NCI-H82 treated with DMSO at 0.1 percent for 48 hours (cell line): ENCODE results near the gene RPS14.
"Not testable (repeated sequence)": the region's sequence is repeated elsewhere in the genome, so short reads cannot be mapped to it uniquely, and the experiment has no call there.

Source experiments
- DNase-seq: peaks from one replicate; lab custom pipeline; 2025; ENCODE audit not compliant: unreplicated experiment; lab: John Stamatoyannopoulos, UW

Gene RPS14

DNA sequence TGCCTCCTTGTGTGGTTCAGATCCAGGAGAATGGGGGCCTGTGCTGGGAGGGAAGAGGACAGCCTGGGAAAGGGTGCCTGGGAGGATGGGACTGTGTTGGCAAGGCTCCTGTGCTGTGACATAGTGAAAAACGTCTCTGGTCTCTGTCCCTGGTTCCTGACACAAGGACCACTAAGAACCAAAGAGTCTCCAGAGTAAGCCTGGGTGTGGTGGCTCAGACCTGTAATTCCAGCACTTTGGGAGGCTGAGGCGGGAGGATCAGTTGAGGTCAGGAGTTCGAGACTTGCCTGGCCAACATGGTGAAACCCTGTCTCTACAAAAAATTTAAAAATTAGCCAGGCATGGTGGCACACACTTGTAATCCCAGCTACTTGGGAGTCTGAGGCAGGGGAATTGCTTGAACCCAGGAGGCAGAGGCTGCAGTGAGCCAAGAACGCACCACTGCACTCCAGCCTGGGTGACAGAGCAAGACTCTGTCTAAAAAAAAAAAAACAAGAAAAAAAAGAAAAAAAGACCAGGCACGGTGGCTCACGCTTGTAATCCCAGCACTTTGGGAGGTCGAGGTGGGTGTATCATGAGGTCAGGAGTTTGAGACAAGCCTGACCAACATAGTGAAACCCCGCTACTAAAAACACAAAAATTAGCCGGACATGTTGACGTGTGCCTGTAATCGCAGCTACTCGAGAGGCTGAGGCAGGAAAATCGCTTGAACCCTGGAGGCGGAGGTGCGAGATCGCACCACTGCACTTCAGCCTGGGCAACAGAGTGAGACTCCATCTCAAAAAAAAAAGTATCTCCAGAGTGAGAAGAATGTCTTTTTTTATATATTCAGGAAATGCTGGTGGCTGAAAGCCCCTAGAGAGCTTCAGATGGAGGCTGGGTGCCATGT, 35.4 kb downstream of the RPS14 start:
- not testable (repeated sequence) for DNase-seq

DNA sequence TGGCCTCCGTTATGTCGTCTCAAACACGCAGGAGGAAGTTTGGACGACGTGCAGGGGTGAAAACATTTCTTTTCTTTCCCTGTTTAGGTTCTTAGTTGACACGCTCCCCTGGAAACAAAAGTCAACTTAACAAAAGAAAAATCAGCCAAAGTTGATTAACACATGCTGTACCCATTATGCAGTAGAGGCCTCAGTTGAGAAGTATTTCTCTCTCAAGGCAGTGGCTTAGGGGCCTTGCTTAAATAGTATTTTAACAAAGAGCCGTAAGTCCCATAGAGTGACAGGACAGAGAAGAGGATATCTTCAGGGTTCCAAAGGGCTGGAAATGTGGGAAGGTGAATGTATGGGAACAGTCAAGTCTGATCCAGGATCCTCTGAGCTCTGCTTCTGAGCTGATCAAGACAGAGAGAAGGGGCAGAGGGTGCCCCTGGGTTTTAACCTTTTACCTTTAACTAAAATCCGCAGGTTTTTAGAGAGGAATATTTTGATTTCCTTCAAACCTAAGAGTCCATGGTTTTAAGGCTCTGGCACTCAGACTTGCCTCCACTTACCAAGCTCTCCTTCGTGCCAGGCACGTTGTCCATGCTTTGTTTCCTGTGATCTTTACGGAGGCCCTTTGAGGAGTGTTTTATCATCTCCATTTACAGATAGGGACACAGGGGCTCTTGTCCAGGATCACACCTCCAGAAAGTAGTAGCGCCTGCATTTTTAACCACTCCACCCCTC, 36.2 kb downstream of the RPS14 start:
- no peak for DNase-seq

DNA sequence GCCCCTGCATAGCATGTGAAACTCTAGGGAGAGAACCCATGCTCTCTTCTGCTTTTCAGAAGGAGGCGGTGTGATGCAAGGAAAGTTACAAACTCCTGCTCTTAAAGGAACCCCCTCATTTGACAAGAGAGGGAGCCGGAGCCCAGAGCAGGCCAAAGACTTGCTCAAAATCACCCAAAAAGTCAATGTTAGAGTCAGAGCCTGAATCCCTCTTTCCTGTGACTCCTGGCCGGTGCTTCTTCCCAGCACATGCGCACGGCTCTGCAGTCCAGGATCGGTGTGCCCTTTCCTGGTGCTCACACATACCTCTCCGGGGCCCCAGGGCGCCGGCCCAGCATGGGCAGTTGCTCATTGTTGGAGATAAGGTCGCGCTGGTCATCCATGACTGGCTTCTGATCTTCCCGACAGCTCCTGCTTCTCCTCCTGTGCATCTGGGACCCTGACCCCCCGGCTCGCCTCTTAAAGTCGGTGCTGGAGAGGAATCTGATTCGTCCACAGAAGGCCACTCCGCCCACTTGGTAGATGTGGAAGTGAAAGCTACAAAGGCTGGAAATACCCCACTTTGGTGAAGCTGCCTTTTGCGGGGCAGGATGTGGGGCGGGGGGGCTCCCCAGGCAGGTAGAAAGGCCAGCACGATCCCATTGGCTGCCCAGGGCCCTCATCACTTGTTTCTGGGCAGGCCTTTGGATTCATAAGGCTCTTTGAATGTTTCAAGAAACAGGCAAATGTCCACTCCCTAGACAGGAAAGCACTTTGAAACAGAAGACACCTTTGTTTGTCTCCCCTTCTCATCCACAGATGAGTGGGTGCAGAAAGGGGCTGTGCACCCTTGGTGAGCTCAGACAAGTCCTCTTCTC, 37.0 kb downstream of the RPS14 start, which contains the start of gene CD74:
TSS of gene CD74 (minus strand) at position 592 of the 857 bp plus-strand sequence. CDS start at position 431, 161 bp downstream.
- no peak for DNase-seq

DNA sequence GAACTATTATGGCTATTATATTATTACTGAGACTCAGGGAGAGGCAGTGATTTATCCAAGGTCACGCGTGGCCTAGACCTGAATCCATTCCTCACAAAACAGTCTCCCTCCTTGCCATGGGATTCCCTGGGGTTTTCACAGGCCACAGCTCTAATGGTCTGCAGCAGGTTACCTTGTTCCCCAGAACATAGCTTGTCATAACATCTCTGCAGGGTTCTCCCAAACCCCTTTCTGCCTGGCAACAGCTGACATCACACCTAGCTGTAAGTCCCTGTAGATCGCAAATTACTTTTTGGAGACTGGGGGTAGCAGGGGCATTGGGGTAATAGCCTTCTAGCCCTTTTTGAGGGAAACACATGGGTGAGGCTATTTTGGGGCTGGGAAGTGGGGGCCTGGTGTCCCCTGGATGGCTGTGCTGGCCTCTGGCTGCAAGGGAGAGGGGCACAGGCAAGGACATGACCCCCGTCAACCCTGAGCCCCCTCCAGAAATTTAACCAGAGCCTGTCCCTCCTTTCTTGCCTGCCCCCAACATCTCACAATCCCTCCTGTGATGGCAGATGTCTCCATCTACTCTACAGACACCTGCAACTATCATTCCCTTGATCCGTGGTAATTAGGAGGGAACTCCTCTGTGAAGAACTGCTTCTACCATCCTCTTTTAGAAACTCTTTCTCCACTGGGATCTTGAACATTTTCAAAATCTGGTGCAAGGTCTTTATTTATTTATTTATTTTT, 38.1 kb downstream of the RPS14 start:
- no peak for DNase-seq

DNA sequence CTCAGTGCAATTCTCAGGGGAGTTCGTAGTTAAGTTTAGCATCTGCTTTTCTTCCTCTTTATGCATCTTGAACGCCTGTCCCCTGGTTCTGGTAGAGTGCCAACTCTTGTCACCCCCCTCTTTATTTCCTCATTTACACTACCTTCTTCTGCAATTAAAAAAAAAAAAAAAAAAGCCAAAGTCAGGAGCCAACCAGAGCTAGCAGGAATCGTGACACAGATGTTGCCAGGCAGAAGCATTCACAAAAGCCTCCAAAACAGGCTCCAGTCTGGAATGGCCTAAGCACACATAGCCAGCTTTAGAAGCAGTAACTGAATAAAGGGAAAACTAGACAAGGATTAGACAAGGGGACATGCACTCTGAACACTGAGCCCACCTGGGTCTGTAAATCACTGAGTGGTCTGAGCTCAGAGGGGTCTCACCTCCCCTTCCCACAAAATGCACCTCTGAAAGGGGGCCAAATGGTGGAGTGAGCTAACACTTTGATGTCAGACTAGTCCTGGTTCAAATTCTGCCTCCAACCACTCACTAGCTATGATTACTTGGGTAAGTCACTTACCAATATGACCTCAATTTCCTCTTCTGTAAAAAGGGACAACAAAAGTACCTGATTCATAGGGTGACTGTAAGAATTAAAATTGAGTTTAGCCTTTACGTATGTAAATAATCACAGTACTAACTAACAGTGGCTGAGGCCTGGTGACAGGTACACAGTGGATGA, 38.9 kb downstream of the RPS14 start:
- peak; percentile 36 for DNase-seq

DNA sequence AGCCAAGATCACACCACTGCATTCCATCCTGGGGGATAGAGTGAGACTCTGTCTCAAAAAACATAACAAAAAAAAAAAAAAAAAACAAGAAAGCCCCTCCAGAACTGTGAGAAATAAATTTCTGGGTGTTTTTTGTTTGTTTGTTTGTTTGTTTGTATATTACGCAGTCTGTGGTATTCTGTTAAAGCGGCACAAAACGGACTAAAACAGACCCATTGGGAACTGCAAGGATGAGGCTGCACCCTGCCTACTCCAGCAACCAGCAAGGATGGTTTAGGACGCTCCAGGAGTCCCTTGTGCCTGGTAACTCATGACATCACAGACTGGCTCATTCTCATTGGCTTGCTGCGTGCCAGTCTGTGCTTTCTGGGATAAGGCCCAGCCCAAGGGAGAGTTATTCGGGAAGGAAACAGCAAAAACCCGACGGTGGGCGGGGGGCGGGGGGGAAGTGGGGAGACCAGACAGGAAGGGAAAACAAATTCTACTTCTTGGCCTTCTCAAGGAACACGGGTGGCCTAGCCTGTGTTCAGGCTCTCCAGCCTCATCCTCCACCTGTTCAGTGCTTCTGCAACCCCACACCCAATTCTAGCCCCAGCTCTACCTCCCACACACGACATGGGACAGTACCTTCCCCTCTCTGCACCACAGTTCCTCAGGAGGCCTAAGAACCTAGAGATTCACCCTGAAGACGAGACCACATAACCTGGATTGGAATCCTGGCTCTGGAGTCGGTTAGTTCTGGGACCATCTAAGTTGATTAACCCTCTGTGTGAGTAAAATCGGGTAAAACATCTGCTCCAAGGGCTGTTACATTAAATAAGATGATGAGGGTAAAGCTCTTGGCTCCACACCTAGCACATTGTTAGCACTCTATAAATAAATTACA, 39.7 kb downstream of the RPS14 start:
- peak; percentile 56 for DNase-seq

DNA sequence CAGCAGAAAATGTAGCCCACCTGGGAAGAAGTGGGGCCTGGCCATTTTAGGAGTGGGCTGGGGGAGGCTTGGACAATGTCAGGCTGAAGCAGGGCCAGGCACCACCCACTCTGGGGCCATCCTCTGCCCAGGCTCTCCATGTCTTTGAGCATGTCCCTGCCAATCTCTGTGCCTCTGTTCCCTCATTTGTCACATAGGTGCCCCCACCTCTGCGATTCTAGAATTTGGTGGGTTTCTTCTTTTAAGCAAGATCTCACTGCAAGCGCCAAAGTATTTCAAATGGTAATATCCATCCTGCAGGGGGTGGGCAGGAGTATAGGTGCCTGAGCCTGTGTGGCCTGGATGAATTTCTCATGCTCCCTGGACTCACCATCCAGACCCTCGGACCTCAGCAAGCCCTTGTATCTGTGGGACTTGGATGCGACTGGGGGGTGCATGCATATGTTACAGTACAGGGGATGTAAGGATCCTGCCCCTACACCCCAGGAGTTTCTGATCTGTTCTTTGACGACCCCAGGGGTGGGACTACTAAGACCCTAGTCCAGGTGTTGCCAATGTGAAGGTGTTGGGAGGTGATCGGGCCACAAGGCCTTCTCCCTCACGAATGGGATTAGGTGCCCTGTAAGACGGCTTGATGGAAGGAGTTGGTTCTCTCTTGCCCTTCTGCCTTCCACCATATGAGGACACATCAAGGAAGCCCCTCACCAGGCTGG, 41.2 kb downstream of the RPS14 start:
- DNase-seq, result no peak

DNA sequence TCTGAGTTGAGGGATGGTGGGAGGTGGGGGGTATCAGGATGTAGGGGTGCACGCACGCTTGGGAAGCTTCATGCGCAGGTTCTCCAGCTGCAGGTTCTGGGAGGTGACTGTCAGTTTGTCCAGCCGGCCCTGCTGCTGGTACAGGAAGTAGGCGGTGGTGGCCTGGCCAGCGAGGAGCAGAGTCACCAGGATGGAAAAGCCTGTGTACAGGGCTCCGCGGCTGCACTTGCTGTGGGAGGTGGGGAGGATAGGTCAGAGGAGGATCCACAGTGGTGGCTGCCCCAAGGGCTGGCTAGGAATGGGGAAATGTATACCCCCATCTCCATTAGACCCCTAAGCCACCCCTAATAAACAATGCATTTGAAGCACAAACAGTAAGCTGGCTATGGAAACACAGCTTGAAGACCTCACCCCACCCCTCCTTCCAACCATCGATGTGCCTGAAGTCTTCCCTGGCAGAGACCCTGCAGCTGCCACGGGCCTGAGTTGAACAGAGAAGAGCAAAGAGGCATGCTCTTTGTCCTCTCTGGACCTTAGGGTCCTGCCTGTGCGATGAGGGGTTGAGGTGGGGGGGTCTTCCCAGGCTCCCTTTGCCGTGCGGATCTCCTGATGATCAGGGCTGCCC, 42.3 kb downstream of the RPS14 start:
- DNase-seq, result no peak

DNA sequence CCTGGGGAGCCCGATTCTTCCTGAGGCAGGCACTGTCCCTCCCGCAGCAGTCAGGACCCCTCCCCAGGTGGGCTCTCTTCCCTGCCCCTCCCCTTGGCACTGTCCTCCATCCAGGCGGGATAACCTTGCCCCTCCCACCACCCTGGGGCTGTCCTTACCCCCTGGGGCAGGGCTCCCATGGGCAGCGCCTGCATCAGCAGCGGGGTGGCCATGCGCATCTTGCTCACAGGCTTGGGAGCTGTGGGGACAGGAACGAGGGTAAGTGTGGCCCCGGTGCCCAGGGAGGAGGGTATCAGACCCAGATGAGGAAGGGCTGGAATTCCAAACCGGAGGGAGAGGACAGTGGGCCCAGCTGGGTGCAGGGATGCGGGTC, 42.8 kb downstream of the RPS14 start:
- DNase-seq, result no peak

DNA sequence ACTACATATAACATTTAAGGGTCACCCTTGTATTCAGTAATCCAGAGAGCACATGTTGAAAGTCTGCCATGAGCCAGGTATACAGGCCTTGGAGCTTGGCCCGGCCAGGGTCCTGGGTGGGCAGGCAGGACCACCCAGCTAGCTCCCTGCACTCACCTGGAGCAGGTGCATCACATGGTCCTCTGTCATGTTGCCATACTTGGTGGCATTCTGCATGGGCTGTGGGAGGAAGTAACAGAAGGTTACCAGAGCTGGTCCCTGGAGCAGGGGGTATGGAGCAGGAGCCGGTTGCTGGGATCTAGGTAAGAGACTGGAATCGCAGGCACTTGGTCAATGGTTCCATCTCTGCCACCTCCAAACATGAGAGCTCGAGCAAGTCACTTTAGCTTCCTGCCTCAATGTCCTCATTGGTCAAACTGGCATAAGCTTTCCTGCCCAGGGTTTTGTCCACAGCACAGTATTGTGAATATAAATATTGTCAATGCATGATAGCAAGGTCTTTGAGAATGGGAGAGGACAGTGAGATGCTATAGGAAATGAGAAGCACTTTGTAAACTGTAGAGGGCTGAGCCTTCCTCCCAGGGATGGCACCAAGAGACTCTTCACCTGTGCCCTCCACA, 43.3 kb downstream of the RPS14 start:
- no peak for DNase-seq

DNA sequence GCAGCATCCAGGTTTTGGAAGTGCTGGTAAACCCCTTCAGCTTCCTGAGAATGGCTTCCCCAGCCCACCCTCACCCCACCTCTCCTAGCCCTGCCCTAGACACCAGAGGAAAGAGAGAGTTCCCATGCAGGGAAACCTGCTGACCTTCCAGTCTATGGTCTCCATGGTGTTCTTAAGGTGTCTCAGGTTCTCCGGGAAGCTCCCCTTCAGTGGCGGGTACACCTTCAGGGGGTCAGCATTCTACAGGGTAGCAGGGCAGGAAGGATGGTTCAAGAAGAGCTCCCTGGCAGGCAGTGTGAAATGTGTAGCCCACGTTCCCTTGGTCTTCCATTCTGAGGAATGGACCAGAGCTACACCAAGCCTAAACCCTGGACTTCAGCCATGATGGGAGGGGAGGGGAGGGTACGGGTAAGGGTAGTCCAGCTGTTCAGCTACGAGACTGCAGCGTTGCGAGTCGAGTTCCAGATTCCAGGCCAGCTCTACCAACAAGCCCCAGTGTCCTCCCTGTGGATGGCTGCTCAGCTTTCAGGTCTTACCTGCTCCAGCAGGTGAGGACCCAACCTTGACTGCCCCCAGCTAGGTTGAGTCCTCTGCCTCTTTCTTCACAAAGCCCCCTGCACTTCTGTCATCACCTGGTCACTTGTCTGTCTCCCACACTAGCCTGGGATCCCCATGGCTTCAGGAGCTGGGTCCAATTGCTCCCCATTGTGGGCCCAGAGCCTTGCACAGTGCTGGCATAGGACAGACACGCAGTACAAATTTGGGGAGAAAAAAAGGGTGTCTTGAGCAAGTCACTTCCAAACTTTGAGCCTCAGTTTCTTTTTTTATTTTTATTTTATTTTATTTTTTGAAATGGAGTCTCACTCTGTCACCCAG, 44.4 kb downstream of the RPS14 start:
- DNase-seq, result no peak

DNA sequence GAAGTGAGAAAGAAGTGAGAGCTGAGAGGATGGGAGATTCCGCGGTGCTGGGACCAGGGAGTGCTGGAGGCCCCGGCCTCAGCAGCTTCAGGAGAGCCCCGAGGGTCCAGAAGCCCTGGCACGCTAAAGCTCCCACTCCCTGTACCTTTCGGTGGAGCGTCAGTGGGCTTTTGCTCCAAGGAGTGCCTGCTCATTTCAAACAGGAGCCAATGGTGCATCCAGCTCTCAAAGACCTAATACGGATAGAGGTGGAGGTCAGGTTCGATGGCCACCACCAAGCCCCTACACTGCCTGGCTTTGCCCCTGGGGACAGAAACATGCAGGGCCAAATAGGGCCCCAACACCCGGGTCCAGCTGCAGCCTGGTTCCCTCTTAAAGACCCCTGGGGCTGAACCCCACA, 45.0 kb downstream of the RPS14 start:
- DNase-seq, result no peak

DNA sequence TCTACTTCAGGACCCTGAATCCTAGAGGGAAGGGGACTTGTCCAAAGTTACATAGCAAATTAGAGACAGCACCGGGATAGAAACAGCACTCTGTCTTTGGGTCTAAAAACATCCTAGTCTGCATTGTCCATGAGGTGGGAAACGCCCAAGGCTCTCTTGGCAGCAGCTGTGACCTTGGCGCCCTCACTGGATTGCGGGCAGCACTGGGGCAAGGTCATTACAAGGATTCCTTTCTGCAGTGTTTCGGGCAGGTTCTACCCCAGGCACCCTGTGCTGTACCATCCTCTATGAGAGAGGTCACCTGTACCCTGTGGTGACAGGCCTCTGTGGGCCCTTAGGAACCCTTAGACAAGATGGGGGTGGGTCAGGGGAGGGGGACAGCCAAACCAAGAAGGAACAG, 45.4 kb downstream of the RPS14 start:
- no peak for DNase-seq

DNA sequence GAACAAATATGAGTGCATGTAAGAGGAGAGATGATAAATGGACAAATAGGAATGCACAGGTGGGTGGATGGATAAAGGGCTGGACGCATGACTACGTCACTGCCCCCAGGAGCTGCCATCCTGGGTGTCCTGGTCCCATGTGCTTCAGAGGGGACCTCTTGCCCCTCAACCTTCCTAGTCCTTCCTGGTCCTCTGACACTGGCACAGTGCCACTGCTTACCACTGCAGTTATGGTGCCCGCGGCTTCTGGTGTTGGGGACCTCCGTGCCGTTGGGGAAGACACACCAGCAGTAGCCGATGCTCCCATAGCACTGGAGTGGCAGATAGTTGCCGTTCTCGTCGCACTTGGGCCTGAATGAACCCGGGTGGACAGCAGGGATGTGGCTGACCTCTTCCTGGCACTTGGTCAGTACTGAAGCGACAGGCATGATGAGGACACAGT, 46.6 kb downstream of the RPS14 start:
- no peak for DNase-seq

DNA sequence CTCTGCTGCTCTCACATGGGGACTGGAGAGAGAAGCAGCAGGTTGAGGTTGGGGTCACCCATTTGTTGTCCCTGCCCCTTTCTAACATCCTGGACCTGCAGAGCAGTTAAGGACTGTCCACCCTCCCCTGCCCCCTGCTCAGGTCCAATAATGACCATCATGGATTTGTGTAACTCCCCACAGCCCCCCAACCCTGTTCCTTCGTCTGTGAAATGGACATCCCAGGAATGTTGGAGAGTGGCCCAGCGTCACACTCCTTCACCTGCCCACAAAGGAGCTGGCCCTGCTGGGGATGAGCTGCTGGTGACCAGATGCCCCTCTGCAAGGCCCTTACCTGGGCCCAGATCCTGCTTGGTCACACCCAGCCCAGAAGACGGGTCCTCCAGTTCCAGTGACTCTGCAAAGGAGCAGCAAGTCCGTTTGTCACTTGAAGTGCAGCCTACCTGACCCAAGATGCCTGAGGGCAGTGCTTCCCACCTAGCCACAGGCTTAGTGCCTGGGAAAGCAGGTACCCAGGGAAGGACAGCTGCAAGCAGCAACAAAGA, 47.2 kb downstream of the RPS14 start:
- DNase-seq, result no peak
